HepG2 (cell line): ENCODE results near the gene FOLR2. TPM values are rescaled to one million over a fixed set of nuclear protein-coding genes. Genes with fewer than 3 reads are reported as not detected.

Experiments
- CC2D1A ChIP-seq: sonication (generic); formaldehyde crosslinking; IDR thresholded peaks from 2 replicates; pipeline ENCODE4 v1.8.1; 2023; ENCODE audit warnings: mild to moderate bottlenecking, missing genetic modification reagents
- CCDC6 ChIP-seq: sonication (generic); formaldehyde crosslinking; IDR thresholded peaks from 2 replicates; pipeline ENCODE4 v1.8.1; 2022; ENCODE audit warnings: mild to moderate bottlenecking, missing genetic modification reagents, moderate library complexity
- DNMT1 ChIP-seq: sonication (generic); formaldehyde crosslinking; IDR thresholded peaks from 2 replicates; pipeline ENCODE4 v1.5.1; 2020; ENCODE audit warnings: mild to moderate bottlenecking, missing genetic modification reagents
- ESRRA ChIP-seq: sonication (generic); formaldehyde crosslinking; IDR thresholded peaks from 2 replicates; pipeline ENCODE4 v1.5.1; 2020; ENCODE audit warnings: mild to moderate bottlenecking, low read depth, missing genetic modification reagents
- FOXK1 ChIP-seq: sonication (generic); formaldehyde crosslinking; IDR thresholded peaks from 2 replicates; pipeline ENCODE4 v1.4.0; 2020; ENCODE audit warnings: low read depth, missing genetic modification reagents, borderline replicate concordance
- GABPB1 ChIP-seq: IDR thresholded peaks from 2 replicates; pipeline ENCODE4 v1.6.1; 2016; ENCODE audit warnings: mild to moderate bottlenecking, missing genetic modification reagents, moderate library complexity, missing compliant biosample characterization
- KLF9 ChIP-seq: IDR thresholded peaks from 2 replicates; pipeline ENCODE4 v1.6.1; 2016; ENCODE audit warnings: low read depth
- MED13 ChIP-seq: sonication (generic); formaldehyde crosslinking; IDR thresholded peaks from 2 replicates; pipeline ENCODE4 v1.5.0; 2020; ENCODE audit warnings: missing genetic modification reagents
- NONO ChIP-seq, 2 experiments: fragments of 450-650 bp in 1 of 2; sonication (generic) in 1 of 2; formaldehyde crosslinking in 1 of 2; IDR thresholded peaks in 1 of 2; conservative IDR thresholded peaks in 1 of 2; 2 replicates each; pipeline versions ENCODE4 v1.6.1 to v1.8.0; 2017 to 2022; ENCODE audit warnings: mild to moderate bottlenecking in 1 of 2, missing genetic modification reagents in 1 of 2, moderate library complexity in 1 of 2
- PCBP2 ChIP-seq: fragments of 200-400 bp; formaldehyde crosslinking; optimal IDR thresholded peaks from 2 replicates; pipeline ENCODE3; 2018; ENCODE audit warnings: low read length, low read depth; ENCODE audit not compliant: poor library complexity, severe bottlenecking
- PHF8 ChIP-seq: sonication (generic); formaldehyde crosslinking; IDR thresholded peaks from 2 replicates; pipeline ENCODE4 v1.5.0; 2020; ENCODE audit warnings: missing genetic modification reagents
- POLR2G ChIP-seq: fragments of 200-400 bp; formaldehyde crosslinking; IDR thresholded peaks from 2 replicates; pipeline ENCODE4 v1.6.1; 2018; ENCODE audit warnings: mild to moderate bottlenecking, low read depth, low read length, moderate library complexity
- SMARCC2 ChIP-seq: fragments of 450-650 bp; IDR thresholded peaks from 2 replicates; pipeline ENCODE4 v1.6.1; 2017; ENCODE audit warnings: antibody characterized with exemption, mild to moderate bottlenecking
- TAF1 ChIP-seq: sonication (generic); formaldehyde crosslinking; IDR thresholded peaks from 2 replicates; pipeline ENCODE4 v1.4.0; 2020; ENCODE audit warnings: missing genetic modification reagents
- TBP ChIP-seq: sonication (generic); formaldehyde crosslinking; IDR thresholded peaks from 2 replicates; pipeline ENCODE4 v1.5.0; 2020; ENCODE audit warnings: missing genetic modification reagents
- ZNF777 ChIP-seq: sonication (generic); formaldehyde crosslinking; IDR thresholded peaks from 2 replicates; pipeline ENCODE4 v1.4.0; 2020; ENCODE audit warnings: missing genetic modification reagents
- polyA plus RNA-seq, 8 experiments: library from polyadenylated mRNA; depleted of rRNA in 3 of 8; stranded (reverse) in 7 of 8; unstranded in 1 of 8; fragments of >200 nt; fragmentation: Illumina TruSeq in 4 of 8; extraction: Trizol in 4 of 8; gene quantifications; 2 replicates each; pipeline versions ENCODE4 v1.2.1 to v1.2.3, GENCODE V29; 2011 to 2016; ENCODE audit warnings: low read depth in 4 of 8, missing spikeins in 1 of 8, mixed read lengths in 1 of 8; ENCODE audit not compliant: insufficient read depth in 1 of 8
- total RNA-seq, 5 experiments: library from RNA; depleted of rRNA; stranded (reverse); fragments of >200 nt; fragmentation: Illumina TruSeq; extraction: Trizol; gene quantifications; 2 replicates each; pipeline ENCODE4 v1.2.3, GENCODE V29; 2016; ENCODE audit warnings: low read depth in 1 of 5
- TF ChIP-seq, protein P1 (sequence below): sonication (generic); formaldehyde crosslinking; IDR thresholded peaks from 2 replicates; pipeline ENCODE4 v1.4.0; 2020; ENCODE audit warnings: missing genetic modification reagents, borderline replicate concordance
- TF ChIP-seq, protein P2 (sequence below): sonication (generic); formaldehyde crosslinking; IDR thresholded peaks from 2 replicates; pipeline ENCODE4 v1.8.0; 2022; ENCODE audit warnings: missing genetic modification reagents, low read depth, mild to moderate bottlenecking, borderline replicate concordance
- TF ChIP-seq, protein P3 (sequence below): sonication (generic); formaldehyde crosslinking; IDR thresholded peaks from 2 replicates; pipeline ENCODE4 v1.5.0; 2020; ENCODE audit warnings: missing genetic modification reagents
- TF ChIP-seq, protein P4 (sequence below): sonication (generic); formaldehyde crosslinking; IDR thresholded peaks from 2 replicates; pipeline ENCODE4 v1.4.0; 2020; ENCODE audit warnings: missing genetic modification reagents

FOLR2 gene
- total and polyA plus RNA-seq, 2 of the 13 experiments (the other 11 are each of a cell fraction or from before 2014, with no cell fraction given), result 0.09 TPM; not detected in 1

DNA sequence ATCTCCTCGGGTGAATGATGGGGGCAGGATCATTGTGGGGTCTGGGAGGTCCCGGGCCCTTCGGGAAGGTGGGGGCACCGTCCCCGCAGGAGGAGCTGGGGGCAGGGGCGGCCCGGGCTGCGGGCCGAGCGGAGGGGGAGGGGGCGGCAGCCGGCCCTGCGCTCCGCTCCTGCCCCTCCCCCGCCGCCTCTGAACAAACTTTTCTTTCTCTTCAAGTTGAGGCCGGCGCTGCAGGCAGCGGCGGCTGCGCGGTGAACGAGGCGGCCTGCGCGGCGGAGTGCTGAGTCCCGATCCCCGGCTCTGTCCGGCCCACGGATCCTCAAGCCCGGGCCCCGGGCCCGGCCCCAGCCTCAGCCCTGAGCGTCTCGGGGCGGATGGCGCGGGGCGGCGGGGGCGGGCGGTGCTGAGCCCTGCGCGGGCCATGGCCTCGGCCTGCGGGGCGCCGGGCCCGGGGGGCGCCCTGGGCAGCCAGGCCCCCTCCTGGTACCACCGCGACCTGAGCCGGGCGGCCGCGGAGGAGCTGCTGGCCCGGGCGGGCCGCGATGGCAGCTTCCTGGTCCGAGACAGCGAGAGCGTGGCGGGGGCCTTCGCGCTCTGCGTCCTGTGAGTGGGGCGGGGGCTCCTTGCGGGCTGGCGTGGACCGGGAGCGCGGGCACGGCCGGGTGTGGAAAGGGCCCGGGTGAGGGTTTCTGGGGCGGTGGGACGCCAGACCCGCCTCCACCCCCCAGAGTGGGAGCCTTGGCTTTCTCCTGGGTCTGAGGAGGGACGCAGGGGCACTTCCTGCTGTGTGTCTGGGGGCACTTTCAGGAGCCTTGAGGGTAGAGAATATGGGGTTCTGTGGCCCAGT is 8.2 kb downstream of the FOLR2 start, which contains the start of gene INPPL1 (continued):
- TF ChIP-seq, protein P1, sequence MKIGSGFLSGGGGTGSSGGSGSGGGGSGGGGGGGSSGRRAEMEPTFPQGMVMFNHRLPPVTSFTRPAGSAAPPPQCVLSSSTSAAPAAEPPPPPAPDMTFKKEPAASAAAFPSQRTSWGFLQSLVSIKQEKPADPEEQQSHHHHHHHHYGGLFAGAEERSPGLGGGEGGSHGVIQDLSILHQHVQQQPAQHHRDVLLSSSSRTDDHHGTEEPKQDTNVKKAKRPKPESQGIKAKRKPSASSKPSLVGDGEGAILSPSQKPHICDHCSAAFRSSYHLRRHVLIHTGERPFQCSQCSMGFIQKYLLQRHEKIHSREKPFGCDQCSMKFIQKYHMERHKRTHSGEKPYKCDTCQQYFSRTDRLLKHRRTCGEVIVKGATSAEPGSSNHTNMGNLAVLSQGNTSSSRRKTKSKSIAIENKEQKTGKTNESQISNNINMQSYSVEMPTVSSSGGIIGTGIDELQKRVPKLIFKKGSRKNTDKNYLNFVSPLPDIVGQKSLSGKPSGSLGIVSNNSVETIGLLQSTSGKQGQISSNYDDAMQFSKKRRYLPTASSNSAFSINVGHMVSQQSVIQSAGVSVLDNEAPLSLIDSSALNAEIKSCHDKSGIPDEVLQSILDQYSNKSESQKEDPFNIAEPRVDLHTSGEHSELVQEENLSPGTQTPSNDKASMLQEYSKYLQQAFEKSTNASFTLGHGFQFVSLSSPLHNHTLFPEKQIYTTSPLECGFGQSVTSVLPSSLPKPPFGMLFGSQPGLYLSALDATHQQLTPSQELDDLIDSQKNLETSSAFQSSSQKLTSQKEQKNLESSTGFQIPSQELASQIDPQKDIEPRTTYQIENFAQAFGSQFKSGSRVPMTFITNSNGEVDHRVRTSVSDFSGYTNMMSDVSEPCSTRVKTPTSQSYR (CRISPR knock-in tag), result peak; percentile 84; the same call in 1 of the 2 replicates
- no peak for TF ChIP-seq KLF9 (CRISPR knock-in tag)
- peak; percentile 30; the same call in 1 of the 2 replicates for TF ChIP-seq ZNF777
- TF ChIP-seq CC2D1A (CRISPR knock-in tag), result no peak
- TF ChIP-seq PCBP2, result no peak
- TF ChIP-seq, protein P2, sequence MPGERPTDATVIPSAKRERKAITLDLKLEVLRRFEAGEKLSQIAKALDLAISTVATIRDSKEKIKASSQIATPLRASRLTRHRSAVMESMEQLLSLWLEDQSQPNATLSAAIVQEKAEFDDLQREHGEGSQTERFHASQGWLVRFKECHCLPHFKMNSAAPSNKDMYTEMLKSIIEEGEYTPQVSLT (CRISPR knock-in tag), result no peak
- TF ChIP-seq, protein P3, sequence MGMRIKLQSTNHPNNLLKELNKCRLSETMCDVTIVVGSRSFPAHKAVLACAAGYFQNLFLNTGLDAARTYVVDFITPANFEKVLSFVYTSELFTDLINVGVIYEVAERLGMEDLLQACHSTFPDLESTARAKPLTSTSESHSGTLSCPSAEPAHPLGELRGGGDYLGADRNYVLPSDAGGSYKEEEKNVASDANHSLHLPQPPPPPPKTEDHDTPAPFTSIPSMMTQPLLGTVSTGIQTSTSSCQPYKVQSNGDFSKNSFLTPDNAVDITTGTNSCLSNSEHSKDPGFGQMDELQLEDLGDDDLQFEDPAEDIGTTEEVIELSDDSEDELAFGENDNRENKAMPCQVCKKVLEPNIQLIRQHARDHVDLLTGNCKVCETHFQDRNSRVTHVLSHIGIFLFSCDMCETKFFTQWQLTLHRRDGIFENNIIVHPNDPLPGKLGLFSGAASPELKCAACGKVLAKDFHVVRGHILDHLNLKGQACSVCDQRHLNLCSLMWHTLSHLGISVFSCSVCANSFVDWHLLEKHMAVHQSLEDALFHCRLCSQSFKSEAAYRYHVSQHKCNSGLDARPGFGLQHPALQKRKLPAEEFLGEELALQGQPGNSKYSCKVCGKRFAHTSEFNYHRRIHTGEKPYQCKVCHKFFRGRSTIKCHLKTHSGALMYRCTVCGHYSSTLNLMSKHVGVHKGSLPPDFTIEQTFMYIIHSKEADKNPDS (CRISPR knock-in tag), result no peak
- no peak for TF ChIP-seq TBP
- TF ChIP-seq MED13 (CRISPR knock-in tag), result no peak
- no peak for TF ChIP-seq ESRRA
- TF ChIP-seq DNMT1, result no peak
- TF ChIP-seq POLR2G, result peak; percentile 36; the same call in 1 of the 2 replicates
- no peak for TF ChIP-seq NONO (IDR thresholded peaks at IDR 0.05)
- TF ChIP-seq NONO (CRISPR knock-in tag; conservative IDR thresholded peaks at IDR 0.05), result no peak
- TF ChIP-seq FOXK1 (CRISPR knock-in tag), result no peak
- no peak for TF ChIP-seq SMARCC2
- peak; percentile 45; the same call in 1 of the 2 replicates for TF ChIP-seq GABPB1 (CRISPR knock-in tag)
- TF ChIP-seq CCDC6 (CRISPR knock-in tag), result no peak
- peak; percentile 64 for TF ChIP-seq PHF8
- TF ChIP-seq, protein P4, sequence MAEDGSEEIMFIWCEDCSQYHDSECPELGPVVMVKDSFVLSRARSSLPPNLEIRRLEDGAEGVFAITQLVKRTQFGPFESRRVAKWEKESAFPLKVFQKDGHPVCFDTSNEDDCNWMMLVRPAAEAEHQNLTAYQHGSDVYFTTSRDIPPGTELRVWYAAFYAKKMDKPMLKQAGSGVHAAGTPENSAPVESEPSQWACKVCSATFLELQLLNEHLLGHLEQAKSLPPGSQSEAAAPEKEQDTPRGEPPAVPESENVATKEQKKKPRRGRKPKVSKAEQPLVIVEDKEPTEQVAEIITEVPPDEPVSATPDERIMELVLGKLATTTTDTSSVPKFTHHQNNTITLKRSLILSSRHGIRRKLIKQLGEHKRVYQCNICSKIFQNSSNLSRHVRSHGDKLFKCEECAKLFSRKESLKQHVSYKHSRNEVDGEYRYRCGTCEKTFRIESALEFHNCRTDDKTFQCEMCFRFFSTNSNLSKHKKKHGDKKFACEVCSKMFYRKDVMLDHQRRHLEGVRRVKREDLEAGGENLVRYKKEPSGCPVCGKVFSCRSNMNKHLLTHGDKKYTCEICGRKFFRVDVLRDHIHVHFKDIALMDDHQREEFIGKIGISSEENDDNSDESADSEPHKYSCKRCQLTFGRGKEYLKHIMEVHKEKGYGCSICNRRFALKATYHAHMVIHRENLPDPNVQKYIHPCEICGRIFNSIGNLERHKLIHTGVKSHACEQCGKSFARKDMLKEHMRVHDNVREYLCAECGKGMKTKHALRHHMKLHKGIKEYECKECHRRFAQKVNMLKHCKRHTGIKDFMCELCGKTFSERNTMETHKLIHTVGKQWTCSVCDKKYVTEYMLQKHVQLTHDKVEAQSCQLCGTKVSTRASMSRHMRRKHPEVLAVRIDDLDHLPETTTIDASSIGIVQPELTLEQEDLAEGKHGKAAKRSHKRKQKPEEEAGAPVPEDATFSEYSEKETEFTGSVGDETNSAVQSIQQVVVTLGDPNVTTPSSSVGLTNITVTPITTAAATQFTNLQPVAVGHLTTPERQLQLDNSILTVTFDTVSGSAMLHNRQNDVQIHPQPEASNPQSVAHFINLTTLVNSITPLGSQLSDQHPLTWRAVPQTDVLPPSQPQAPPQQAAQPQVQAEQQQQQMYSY, result 0 out of 2 replicates have a peak, but pooled peaks have one; percentile 39
- TF ChIP-seq TAF1 (CRISPR knock-in tag), result 0 out of 2 replicates have a peak, but pooled peaks have one; percentile 21
